NCI-H187 treated with DMSO at 0.1 percent for 48 hours (cell line): Measurements from ENCODE around the gene FOSL2.

ENCODE experiments used
- DNase-seq: peaks from one replicate; lab custom pipeline; 2025; lab: John Stamatoyannopoulos, UW

Gene FOSL2

GRCh38 chr2:28392297-28393113 lies at the start of gene FOSL2:
TSS of gene FOSL2 (plus strand) at chr2:28392858. CDS start at chr2:28393721, 863 bp downstream.
- peak; percentile 91 for DNase-seq

DNA sequence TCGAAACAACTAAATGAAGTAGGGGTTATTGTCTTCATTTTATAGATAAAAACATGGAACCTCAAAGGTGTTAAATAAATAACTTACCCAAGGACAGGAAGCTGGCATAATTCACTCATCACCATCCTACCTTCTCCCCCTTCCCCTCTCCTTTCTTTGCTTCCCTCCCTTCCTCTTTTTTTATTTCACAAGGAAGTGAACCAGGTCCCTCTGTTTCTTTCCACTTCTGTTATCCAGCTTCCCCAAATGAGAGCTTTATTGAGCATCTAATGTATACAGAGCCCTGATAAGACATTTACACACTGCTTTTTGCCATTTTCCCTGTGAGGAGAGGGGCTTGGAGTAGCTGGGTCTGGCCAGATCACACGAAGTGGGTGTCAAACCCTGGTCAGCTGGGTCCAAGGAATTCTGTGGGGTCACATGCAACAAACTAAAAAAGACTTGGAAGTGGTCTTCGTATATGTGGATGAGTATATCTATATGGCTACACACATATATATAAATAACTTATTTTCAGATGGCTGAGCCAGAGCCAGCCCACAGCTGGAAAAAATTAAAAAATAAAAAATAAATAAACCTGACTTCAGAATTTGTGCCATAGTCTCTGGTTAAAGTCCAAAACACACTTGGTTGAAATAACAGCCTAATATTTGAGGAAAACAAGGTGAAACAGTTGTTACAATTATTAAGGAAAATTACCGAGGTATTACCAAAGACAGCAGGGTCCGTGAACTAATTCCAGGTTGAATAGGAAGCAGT lies 49.3 kb upstream of the FOSL2 start:
- no peak for DNase-seq

DNA sequence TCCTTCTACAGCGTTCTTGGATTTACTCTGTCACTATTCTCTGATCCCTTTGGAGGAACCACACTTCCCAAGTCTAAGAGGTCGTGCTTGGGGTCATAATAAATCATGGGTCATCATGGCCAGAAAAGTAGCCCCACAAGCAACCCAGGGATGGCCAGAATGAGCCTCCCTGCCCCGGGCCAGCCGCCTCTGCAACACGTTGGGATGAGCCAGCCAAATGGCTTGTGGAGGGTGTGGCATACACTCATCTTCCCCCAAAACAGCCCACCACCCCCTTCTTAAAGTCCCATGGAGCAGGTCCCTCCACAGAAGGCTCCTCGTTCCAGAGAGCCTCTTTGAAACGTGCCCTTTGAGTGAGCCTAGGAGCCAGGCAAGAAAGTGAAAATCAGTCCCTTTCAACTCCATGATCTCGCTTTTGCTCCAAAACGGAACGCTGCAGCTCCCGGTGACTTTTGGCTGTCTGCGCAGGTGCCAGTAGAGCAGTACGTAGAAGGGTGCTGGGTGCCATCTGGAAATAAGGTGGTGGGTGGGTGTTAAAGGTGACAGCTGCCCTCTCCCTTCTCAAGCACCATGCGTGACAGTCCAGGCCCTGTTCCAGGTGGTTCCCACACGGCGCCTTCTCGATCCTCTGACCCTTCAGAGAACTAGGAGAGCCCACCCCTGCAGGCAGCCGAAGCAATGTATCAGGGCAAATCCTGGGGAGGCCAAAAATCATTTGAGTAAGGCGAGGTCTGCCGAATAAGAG lies 48.5 kb upstream of the FOSL2 start:
- DNase-seq, result no peak

- no peak for DNase-seq
Observed at GRCh38 chr2:28344756-28345373, 47.8 kb upstream of the FOSL2 start.

DNA sequence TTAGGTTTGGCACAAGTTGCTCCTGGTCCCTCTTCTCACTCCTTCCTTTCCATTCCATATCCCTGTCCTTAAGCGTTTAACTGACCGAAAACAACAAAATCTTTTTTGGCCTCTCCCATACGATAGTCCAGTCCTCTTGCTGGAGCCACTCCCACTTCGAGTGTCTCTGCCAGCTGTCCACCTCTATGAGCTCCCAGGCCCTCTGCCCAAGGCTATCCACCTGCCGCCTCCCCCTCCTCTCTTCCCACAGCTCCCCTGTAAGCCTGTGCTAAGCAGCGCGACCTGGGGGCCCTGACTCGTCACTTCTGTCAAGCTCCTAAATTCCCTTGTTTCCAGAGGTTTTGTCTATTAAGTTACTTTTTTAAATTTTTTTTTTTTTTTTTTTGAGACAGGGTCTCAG lies 47.0 kb upstream of the FOSL2 start:
- DNase-seq, result no peak

- no peak for DNase-seq
Observed at GRCh38 chr2:28346587-28346986, 46.1 kb upstream of the FOSL2 start.

DNA sequence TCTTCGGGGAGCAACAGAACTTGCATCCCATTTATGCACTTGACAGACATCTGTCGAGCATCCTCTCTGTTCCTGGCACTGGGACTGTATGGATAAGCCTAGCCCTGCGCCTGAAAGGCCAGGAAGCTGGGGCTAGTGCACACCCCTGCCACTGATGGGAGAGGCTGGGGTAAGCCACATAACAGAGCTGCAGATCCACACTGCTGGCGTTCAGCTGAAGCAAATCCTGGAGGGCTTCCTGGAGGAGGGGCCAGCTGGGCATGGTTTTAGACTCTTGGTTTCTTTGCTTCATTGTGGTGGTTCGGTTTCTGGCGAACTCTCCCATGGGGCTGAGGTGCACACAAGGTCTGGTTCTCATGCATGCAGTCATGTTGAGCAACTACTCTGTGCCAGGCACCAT lies 45.5 kb upstream of the FOSL2 start:
- no peak for DNase-seq

DNA sequence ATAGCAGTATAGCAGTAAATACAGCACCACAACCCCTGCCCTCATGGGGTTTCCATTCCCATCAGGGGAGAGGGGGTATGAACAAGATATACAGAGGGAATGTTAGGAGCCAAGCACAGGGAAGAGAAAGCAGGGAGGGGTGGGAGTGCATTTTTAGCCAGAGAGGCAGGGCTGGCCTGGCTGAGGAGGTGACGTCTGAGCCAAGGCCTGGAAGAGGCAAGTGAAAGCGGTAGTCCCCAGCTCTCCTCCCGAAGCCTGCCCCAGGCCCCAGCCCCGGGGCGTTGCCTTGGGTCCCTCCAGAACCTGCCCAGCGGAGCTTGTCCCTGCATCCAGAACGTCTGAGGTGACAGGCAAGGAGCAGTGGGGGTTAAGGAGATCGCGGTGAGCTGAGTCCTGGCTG lies 45.1 kb upstream of the FOSL2 start:
- DNase-seq, result no peak

GRCh38 chr2:28348149-28348567 lies 44.5 kb upstream of the FOSL2 start:
- no peak for DNase-seq

GRCh38 chr2:28348921-28349320 lies 43.7 kb upstream of the FOSL2 start:
- DNase-seq, result no peak

- no peak for DNase-seq
Observed at GRCh38 chr2:28349546-28350165, 43.0 kb upstream of the FOSL2 start.

- no peak for DNase-seq
Observed at GRCh38 chr2:28350196-28350595, 42.5 kb upstream of the FOSL2 start.

DNA sequence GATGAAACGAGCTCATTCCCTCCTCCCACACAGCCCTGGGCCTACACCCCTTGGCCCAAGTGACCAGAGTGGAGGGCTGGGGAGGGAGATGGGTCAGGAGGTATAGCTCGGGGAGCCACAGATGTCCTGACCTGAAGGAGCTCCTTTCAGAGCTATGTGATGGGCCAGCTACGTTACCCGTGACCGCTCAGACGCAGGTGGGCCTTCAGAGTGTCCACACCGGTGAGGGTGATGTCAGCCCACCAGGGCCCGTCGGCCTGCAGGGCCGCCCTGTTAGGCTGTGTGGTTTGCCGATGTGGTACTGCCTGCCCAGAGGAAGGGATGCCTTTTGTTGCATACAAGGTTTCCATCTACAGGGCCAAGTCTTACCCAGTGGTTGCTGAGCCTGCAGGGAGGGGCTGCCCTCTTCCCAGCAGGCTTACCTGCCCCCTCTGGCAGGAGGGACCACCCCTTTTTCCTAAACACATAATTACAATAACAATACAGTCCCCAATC lies 41.8 kb upstream of the FOSL2 start:
- no peak for DNase-seq

DNA sequence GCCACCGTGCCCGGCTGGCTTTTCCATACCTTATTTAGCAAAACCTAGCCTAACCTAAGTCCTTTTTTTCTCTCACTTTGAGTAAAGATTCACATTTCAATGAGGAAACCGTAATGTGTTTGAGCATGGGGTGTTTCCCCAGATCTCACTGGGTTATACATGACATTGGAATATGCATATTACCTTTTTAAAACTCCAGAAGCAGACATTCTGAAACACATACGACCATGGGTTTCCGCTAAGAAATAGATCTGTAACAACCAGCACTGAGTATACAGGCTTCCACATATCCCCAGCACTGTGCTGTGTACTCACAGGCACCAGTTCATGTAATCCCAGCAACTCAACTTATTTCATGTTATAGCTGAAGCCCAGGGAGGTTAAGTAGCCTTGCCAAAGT lies 41.0 kb upstream of the FOSL2 start:
- no peak for DNase-seq

- no peak for DNase-seq
Observed at GRCh38 chr2:28352104-28352503, 40.6 kb upstream of the FOSL2 start.

GRCh38 chr2:28352610-28353195 lies 40.0 kb upstream of the FOSL2 start:
- DNase-seq, result no peak

- DNase-seq, result no peak
Observed at GRCh38 chr2:28354920-28355520, 37.6 kb upstream of the FOSL2 start.

- DNase-seq, result no peak
Observed at GRCh38 chr2:28355521-28356094, 37.0 kb upstream of the FOSL2 start.

DNA sequence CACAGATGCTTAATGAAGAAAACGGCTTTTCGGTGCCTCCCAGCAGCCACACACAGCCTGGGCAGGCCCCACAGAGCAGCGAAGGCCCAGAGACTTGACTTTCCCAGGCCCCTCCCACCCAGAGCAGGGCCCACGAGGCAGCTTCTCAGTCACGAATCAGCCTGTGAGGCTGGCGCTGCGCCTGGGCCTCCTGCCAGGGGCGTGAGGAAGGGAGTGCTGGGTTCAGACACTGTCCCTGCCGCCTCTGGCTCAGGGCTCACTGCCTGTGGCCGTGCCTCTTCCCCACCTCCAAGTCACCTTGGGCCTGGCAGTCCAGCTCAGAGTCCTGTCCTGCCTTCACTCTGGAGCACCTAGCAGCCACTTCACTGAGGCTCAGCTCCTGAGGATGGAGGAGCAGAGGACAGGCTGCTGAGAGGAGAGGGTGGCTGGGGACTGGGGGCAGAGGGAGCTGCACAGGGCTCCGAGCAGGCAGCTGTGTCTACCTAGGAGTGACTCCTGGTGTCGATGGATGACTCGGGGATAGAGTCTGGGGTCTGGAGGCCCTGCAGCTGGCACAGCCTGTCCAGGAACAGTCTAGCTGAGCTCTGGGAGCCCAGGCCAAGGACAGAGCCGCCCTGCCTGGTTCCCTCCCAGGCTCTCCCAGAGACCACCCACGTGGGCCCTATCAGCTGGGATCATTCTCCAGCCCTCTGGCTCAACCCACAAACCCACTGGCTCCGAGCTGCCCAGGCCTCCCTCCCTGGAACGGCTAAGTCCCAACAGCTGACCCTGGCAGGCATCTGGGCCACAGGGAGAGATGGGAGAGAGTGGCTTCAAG lies 36.4 kb upstream of the FOSL2 start:
- DNase-seq, result no peak

- no peak for DNase-seq
Observed at GRCh38 chr2:28357055-28357454, 35.6 kb upstream of the FOSL2 start.
